OCI-LY1 (cell line): Measurements from ENCODE around the gene SHANK3.

Source experiments
- EZH2 ChIP-seq: fragments of 200-600 bp; sonication (generic), shearing (Covaris generic); IDR thresholded peaks from 2 replicates; pipeline ENCODE4 v1.8.0; 2017; ENCODE audit warnings: borderline replicate concordance, mixed run types, mild to moderate bottlenecking, antibody characterized with exemption, low read length, moderate library complexity, mixed read lengths
- TF ChIP-seq, protein P1 (sequence below): fragments of 200-600 bp; sonication (generic), shearing (Covaris generic); IDR thresholded peaks from 2 replicates; pipeline ENCODE4 v1.5.1; 2017; ENCODE audit warnings: mild to moderate bottlenecking, antibody characterized with exemption, low read length, moderate library complexity, mixed read lengths

DNA sequence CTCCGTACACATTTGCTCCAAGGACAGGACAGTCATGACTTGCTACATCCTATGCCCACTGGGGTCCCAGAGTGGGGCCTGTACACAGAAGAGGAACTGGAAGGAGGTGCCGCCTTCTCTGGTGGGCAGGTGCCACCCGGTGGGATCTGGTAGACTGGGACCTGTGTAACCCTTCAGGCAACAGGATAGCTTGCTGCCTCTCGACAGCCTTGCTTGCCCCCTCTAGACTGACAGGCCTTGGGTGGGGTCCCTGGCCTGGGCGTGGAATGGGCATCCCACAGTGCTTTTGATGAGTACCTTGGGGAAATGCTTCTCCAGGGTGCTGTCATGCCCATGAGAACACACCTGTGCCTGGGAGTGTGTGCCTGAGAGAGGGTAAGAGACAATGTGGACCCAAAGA is 15.8 kb downstream of the SHANK3 start:
- TF ChIP-seq, protein P1, sequence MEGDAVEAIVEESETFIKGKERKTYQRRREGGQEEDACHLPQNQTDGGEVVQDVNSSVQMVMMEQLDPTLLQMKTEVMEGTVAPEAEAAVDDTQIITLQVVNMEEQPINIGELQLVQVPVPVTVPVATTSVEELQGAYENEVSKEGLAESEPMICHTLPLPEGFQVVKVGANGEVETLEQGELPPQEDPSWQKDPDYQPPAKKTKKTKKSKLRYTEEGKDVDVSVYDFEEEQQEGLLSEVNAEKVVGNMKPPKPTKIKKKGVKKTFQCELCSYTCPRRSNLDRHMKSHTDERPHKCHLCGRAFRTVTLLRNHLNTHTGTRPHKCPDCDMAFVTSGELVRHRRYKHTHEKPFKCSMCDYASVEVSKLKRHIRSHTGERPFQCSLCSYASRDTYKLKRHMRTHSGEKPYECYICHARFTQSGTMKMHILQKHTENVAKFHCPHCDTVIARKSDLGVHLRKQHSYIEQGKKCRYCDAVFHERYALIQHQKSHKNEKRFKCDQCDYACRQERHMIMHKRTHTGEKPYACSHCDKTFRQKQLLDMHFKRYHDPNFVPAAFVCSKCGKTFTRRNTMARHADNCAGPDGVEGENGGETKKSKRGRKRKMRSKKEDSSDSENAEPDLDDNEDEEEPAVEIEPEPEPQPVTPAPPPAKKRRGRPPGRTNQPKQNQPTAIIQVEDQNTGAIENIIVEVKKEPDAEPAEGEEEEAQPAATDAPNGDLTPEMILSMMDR: no peak
- no peak for TF ChIP-seq EZH2
